Mammary epithelial cell (primary cell): ENCODE measurements around the gene ZNF778.

Experiments
- EZH2 ChIP-seq: IDR thresholded peaks from 2 replicates; pipeline ENCODE4 v1.6.1; 2012; ENCODE audit warnings: low read length, inconsistent platforms, borderline replicate concordance
- TF ChIP-seq, protein P1 (sequence below), 2 donors: IDR thresholded peaks in 1 of 2; conservative IDR thresholded peaks in 1 of 2; 2 replicates each; pipeline ENCODE4 v1.5.1; 2011 to 2012; ENCODE audit warnings: inconsistent platforms in 2 of 2, low read length in 2 of 2, mild to moderate bottlenecking in 2 of 2, control low read depth in 1 of 2, low read depth in 1 of 2; ENCODE audit not compliant: insufficient read depth in 1 of 2; ENCODE audit errors: extremely low read depth in 1 of 2

DNA sequence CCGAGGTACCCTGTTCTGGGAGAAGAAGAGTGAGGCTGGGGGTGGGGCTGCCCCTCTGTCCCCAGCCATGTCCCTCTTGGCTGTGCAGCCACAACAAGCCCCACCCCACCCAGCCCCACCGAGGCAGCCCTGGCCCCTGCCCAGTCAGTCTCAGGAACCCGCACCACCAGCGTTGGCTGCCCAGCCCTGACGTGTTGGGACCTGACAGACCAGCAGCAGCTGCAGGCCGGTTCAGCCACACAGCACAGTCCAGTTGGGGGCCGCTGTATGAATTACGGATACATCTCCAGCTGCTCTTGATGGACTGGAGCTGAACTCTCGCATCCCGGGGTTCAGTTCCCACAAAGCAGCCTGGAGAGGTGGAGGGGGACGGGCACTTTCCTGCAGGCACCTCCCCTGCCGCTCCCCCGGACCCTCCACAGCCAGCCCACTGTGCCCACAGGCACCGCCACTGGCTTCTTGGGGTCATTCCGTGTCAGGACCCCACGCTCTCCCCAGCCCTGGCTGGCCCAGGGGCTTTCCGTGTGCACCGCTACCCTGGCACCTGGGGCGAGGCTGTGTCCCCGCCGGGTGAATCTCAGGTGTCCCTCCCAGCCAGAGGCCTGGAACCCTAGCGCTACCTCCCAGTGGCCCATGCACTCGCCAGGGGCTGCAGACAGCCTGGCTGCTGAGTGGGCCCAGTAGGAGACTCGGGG is 38.9 kb upstream of the ZNF778 start:
- no peak for TF ChIP-seq EZH2
- TF ChIP-seq, protein P1, sequence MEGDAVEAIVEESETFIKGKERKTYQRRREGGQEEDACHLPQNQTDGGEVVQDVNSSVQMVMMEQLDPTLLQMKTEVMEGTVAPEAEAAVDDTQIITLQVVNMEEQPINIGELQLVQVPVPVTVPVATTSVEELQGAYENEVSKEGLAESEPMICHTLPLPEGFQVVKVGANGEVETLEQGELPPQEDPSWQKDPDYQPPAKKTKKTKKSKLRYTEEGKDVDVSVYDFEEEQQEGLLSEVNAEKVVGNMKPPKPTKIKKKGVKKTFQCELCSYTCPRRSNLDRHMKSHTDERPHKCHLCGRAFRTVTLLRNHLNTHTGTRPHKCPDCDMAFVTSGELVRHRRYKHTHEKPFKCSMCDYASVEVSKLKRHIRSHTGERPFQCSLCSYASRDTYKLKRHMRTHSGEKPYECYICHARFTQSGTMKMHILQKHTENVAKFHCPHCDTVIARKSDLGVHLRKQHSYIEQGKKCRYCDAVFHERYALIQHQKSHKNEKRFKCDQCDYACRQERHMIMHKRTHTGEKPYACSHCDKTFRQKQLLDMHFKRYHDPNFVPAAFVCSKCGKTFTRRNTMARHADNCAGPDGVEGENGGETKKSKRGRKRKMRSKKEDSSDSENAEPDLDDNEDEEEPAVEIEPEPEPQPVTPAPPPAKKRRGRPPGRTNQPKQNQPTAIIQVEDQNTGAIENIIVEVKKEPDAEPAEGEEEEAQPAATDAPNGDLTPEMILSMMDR (conservative IDR thresholded peaks at IDR 0.05 in 1 of 2, IDR thresholded peaks at IDR 0.05 in 1 of 2; ENCODE audit: extremely low read depth in 1 of 2, insufficient read depth in 1 of 2, low read depth in 1 of 2, low read length in 2 of 2), result no peak
